ENCODE data around the gene ADAMTSL1.
A peak's percentile ranks its signal among the peaks of the same experiment; 100 is the strongest.

The ADAMTSL1 gene

DNA sequence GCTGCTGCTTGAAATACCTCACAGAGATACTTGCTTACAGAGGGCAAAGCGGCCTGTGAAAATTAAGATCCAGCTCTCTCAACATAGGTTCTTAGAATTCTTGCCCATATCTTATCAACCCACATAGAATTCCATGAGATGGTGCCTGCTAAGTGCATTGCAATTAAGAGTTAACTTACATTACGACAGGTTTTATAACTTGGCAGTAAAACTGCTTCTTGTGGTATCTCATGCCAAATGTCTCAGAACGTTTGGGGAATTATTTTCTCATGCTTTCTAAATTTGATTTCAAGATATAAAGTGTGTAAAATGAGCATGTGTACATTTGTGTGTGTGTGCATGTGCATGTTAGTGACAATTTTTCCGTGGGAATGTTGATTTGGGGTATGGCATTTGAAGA lies 297.8 kb downstream of the ADAMTSL1 start:
- no peak for DNase-seq

DNA sequence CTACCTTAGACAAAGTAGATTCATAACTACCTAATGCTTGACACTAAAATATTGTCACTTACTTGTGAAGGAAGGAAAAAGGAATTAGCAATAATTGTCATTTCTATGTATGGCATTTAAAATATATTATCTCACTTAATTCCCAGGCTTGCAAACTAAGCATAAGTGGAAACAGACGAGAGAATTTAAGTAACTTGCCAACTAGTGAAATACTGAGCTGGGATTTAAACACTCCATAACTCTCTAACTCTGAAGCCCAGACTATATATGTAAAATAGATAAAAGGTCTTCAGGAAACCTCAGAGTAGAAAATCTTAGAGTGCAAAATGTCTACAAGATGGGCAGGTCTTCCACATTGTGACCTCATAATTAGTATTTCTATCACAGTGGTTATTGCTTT lies 301.3 kb downstream of the ADAMTSL1 start:
- no peak for DNase-seq

DNA sequence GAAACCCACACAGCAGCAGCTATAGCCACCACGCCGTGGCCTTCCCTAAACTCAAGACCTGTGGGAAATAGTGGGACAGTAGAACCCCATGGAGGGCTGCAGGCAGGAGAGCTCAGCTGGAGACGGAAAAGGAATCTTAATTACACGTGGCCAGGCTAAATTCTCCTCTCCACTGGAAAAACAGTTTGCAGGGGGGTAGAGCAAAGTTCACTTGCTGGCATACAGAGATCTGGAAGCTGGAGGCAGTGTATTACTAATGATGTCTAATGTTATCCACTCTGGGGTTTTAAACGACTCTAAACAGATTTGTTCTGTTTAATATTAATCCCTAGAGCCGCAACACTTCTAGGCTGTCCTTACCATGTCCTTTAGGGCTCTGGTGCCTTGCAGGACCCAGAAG lies 302.0 kb downstream of the ADAMTSL1 start:
- DNase-seq: no peak

DNA sequence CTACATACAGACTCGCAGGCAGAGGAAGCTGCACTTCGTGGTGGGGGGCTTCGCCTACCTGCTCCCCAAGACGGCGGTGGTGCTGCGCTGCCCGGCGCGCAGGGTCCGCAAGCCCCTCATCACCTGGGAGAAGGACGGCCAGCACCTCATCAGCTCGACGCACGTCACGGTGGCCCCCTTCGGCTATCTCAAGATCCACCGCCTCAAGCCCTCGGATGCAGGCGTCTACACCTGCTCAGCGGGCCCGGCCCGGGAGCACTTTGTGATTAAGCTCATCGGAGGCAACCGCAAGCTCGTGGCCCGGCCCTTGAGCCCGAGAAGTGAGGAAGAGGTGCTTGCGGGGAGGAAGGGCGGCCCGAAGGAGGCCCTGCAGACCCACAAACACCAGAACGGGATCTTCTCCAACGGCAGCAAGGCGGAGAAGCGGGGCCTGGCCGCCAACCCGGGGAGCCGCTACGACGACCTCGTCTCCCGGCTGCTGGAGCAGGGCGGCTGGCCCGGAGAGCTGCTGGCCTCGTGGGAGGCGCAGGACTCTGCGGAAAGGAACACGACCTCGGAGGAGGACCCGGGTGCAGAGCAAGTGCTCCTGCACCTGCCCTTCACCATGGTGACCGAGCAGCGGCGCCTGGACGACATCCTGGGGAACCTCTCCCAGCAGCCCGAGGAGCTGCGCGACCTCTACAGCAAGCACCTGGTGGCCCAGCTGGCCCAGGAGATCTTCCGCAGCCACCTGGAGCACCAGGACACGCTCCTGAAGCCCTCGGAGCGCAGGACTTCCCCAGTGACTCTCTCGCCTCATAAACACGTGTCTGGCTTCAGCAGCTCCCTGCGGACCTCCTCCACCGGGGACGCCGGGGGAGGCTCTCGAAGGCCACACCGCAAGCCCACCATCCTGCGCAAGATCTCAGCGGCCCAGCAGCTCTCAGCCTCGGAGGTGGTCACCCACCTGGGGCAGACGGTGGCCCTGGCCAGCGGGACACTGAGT lies 303.2 kb downstream of the ADAMTSL1 start:
- no peak for DNase-seq

DNA sequence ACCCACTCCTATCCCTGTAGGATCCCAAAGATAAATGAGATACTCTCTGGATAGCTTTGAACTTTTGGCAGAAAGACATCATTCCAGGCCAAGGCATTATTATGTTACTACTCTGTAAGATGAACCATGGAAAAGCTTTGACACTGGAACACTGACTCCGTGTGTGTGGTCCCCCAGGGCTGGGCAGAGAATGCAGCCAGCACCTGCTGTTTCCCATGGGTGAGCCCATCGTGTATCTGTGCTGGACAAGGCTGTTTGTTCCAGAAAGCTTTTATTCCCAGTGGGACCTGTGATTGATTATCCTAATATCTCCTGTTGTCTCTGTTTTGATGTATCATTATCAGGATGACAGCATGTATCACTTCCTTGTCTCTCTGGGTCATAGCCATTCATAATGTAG lies 304.2 kb downstream of the ADAMTSL1 start:
- no peak for DNase-seq

DNA sequence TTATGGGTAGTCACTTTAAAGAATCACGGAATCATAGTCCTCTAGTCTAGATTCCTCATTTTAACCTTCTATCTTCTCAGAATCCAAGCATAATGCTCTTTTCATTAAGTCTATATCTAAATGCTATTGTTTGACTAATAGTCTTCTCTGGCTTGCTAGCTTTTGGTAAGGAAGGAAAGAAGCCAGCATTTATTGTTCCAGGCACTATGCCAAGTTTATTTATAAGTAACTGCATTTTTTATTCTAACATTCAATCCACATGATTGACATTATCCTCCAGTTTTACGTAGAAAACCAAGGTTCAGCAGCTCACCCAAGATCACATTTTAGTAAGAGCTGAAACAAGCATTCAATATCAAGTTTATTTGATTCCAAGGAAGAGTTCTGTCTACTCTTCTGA lies 304.9 kb downstream of the ADAMTSL1 start:
- no peak for DNase-seq

DNA sequence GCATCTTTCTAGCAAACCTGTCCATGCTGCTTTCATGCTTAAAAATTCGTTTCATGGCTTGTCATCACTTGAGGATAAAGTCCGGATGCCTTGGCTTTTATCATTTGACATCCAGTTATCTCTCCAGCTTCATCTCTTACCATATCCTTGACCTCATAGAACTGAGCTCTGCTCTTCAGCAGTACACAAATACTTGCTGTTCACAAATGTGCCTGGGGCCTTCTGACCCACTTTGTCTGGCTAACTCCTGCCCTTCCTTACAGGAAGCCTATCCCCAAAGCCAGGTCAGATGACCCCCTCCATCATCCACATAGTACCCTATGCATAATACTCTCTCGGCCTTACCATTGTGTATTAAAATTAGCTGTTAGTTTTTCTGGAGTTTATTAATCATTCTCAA lies 310.0 kb downstream of the ADAMTSL1 start:
- DNase-seq: no peak

DNA sequence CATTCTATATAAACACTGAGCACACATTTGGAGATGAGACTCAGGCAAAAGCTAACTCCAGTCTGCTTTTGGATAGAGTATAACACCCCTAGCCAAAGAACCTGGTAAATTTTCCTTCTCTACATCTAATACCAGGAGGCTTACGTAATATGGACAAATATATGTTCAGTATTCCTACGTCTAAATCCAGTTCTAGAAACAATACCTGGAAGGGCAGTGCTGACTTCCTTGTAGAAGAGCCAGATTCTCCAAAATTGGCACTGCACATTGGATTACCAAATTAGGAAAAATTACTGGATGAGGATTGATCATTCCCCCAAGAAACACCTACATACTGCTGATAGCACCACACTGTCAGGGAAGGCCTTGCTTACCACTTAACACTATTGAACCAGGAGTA lies 311.7 kb downstream of the ADAMTSL1 start:
- no peak for DNase-seq

DNA sequence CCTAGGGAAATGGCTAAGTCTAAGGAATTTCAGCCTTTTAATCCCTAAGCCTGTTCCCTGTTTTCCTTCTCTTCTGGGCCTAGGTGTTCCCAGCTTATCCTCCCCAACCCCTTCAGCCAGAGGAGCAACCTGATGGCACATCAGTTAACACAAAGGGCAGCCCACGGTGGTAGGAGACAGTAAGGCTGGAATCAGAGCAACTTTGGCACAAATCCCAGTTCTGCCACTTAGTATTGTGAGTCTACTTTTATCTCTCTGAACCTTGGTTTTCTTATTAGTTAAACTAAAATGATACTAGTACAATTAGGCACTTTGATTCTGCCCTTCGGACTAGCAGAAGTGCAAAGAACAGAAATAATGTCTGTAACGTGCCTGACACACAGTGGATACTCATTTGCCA lies 312.2 kb downstream of the ADAMTSL1 start:
- DNase-seq: no peak

DNA sequence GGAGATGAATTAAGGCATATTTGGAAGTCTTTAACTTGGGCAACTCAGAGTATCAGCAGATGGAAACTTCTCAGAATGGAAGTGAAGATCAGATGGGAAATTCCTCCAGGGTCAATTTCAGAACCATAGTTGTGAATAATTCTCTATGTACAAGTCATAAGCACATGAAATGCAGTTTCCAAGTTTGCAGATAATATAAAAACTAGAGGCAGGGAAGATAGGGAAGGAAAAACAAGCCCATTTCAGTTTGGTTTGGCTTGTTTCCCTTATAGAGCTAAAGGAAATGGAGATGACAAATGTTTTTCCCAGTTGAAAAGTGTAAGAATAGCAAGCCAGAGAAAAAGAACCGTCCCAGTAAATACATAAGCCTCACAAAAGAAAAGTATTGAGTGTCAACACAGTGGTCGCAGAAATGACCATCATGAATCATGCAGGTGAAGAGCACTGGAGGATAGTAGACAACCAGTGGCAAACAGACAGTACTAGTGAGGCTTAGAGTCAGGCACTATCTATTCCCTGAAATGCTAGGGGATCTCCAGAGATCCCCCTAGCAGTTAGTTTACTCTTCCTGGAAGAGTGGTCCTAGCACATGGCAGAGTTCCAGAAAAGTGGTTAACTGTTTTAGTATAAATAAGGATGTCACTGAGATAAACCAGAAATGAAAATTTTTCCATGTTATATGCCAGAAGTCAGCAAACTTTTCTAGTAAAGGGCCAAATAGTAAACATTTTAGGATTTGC lies 313.1 kb downstream of the ADAMTSL1 start:
- DNase-seq: no peak

DNA sequence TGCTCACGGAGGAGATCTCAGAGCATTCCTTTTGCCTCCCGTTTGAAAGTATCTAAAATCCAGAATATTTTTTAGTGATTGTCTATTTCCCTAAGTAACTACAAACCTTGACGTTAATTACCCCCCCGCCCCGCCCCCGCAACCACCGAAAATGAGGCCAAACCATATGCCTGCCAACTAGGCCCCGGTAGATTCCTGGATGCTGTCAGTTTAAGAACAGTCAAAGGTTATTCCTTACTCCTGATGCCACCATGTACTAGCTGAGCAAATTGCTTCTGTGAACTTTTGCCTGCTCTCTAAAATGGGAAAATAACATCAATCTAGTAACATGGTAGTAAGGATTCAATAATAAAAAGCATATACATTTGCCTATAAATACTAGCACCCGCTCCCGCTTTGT lies 314.3 kb downstream of the ADAMTSL1 start:
- no peak for DNase-seq

DNA sequence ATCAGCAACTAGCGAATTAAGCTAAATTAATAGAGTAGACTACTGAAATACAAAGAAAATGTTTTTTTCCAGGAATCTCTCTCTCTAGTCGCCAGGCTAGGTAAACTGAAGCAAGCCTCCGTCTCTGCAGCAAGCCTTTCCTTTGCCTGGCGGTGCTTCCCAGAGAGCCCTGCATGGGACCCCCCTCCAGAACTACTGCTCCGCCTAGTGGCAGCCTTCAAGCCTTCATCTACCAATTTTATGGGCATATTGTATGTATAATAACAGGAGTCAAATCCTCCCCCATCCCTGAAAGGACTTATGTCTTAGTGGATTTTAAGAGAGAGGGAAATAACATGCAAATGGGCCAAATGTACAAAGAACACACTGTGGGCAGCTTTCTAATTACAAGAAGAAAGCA lies 317.1 kb downstream of the ADAMTSL1 start:
- no peak for DNase-seq

DNA sequence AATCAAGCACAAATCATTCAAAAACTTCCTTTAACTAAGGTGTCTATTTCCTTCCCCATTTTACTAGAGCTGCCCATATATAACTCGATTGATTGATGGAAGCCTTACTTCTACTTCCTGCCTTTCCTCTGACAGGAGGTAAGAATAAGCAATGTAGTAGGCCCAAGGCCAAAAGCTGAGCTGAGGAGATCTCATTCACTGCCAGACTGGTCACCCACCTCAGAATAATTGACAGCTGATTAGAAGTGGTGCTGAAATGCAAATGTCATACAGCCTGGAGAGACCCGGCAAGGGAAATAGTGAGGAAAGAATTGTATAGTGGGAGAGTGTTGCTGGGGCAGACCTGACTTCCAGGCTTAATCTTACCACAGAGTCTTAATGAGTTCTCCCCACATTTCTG lies 319.2 kb downstream of the ADAMTSL1 start:
- DNase-seq: no peak

DNA sequence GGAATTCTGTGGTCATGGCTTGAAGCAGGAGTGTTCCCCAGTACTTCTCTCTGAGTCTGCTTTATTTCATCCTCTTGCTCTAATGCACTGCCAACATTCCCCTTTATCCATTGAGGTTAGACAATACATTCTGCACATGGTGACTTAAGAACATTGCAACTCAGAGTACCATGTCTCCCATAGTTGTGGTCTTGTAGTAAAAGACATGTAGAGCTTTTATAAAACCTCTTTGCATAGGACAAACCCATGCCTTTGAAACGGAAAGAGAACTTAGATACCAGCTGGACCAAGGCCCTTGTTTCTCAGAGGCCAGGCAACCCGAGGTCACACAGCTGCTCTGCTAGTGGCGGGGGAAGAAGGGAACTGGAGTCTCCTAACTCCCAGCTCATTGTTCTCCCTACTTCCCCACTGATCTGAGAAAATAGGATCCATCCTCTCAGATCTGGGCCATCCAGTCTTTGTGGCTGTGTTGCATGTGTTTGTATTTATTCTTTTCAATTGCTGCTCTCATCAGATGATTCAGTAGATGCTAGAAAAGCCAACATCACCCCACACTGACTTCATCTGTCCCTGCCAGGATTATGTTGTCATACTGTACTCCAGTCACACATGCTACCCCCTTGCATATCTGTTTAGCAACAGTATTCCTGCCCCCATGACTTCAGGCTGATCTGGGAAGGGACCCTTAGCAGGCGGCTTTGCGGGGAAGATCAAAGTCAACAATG lies 322.2 kb downstream of the ADAMTSL1 start:
- DNase-seq: peak in 17 of 58 donors; percentile 0 to 43 (median 4)

DNA sequence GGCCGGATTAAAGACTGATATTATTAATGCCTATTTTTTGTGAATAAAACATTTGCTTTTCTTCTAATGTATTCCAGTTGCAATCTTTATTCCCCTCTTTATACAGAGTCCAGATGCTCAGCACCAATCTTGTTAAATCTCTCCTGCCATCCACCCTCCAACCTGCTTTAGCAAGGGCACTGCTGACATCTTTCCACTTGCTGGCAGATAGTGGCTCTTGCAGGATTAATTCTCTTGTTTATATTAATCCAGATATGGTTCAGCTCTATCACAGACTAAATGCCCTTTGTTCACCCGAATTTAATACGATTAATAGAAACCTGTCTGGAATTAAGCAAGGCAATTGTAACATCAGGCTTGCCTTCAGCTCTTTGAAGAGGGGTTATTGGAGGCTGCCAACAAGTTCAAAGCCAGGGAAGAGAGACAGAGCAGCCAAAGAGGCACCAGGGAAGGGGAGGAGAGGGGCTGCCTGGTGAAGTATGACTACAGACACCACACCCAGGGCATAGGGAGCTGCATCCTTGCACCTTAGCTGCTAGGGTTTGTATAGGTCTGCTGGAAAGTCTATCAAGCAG lies 322.8 kb downstream of the ADAMTSL1 start:
- no peak for DNase-seq

DNA sequence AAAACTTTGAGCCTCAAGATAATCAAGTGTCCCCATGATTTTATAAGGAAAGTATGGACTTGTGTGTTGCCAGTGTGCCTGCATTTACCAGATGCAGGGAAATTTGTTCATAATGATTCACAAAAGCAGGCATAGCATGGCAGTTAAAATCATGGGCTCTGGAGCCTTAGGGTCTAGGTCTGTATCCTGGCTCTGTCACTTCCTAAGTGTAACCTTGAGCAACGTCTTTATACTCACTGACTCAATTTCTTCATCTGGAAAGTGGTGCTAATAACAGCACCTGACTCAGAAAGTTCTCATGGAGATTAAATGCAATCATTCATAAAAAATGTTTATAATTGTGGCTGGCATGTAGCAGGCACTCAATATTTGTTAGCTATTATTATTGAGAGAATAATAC lies 324.2 kb downstream of the ADAMTSL1 start:
- no peak for DNase-seq

DNA sequence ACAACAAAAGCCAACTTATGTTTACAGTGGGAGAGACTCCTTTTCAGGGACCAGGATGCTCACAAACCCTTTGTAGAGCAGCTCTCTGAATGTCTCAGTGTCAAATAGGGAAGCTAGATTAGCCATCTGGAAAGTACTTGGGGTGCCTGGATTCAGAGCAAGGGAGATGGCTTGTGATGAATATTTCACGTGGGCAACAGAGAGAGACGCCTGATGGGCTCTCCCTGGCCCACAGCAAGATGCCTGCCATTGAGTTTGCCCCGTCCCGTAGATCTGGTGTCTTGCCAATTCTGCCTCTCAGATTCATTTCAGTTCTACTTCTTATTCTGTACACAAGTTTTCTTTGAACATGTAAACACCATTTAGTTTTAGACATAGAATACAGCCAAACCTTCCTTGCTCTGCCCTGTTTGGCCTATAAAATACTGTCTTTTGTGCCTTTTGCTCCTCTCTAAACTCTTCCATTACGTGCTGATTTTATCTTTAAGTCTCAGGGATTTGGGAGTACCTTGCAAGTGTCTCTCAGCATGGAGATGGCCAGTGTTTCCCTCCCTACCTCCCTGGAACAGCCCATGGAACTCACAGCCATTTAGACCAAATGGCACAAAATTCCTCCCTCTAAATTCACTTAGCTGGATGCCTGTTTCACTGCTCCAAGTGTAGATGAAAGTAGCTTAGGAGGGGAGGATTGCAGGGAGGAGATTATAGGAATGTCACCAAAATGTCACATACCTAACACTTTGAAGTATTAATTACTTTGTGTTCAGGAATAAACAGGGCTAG lies 324.7 kb downstream of the ADAMTSL1 start:
- no peak for DNase-seq

DNA sequence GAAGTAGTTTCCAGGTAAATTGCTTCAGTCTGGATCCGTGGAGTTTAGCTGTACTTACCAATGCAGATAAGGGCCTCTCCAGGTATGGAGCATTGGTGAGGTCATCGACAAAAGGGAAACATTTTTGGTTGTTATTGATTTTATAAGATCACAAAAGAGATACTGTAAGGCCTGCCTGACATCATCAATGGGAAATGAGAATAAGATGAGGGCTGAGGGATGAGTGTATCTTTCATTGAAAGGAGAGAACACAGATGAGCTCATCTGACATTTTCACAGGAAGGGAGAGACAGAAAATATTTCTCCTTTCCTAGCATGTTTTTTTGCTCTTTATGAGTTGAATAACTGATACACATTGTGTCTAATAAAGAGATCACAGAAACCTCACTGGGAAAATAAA lies 325.5 kb downstream of the ADAMTSL1 start:
- DNase-seq: no peak

DNA sequence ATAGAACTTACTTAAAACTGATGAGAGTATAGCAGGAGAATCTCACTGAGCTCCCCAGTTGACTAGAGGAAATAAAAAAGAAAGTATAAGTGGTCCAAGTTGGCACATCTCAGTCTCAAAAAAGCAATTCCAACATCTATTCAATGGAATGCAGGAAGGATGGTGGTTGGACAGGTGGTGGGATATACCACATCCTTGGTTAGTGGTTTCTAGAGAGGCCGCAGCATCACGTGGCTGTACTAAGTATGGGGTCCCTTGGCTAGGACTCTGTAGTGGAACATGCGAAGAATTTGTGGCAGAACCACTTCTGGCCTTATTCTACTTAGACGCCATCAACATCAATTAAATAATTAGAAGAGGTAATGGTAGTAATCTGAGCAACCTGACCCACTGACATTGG lies 326.6 kb downstream of the ADAMTSL1 start:
- DNase-seq: no peak

DNA sequence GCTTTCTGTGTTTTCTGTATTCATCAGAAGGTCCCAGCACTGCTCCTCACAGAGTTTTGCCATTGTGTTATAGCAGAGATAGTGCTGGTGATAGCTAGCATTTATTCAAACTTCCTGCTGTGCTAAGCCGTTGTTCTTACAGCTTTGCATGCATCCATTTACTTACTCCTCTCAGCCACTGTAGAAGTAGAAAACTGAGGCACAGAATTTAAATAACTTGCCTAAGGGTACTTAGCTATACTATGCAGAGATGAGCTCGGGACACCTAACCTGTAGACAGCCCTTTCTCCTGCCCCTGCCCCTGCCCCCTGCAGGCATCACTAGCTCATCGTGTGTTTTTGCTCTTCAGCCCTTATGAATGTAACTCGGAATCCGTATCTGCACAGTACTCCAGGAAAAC lies 331.4 kb downstream of the ADAMTSL1 start:
- DNase-seq: no peak

Data from anterior cingulate cortex (tissue), 58 donors.